SK-N-SH (cell line): ENCODE data around the gene PRKN. TPM values are rescaled to one million over a fixed set of nuclear protein-coding genes. Genes with fewer than 3 reads are reported as not detected.

Source experiments
- CTCF ChIA-PET: fragments of 300-600, 350-600 bp; formaldehyde crosslinking; extraction: SDS; loops from one replicate; lab custom pipeline; 2021; lab: Yijun Ruan, JAX
- POLR2A ChIA-PET: fragments of 350-600 bp; sonication (Branson Sonifier 250); formaldehyde crosslinking; extraction: SDS; loops from one replicate; lab custom pipeline; 2020; ENCODE audit warnings: antibody characterized with exemption, inconsistent platforms; lab: Yijun Ruan, JAX
- DNase-seq: peaks from one replicate; pipeline ENCODE4 v3.0.0; 2012
- H2AFZ ChIP-seq: fragments of 200-600 bp; sonication (generic); 2 replicates; pipeline ENCODE4 v1.8.1; 2016; ENCODE audit warnings: antibody characterized with exemption, mild to moderate bottlenecking, low read depth
- H3F3A ChIP-seq: fragments of 200-600 bp; sonication (generic); replicated peaks from 2 replicates; pipeline ENCODE3; 2016; ENCODE audit warnings: antibody characterized with exemption, mild to moderate bottlenecking; ENCODE audit not compliant: insufficient read depth
- H3K27ac ChIP-seq, 2 experiments: fragments of 200-500 bp in 1 of 2; fragments of 200-600 bp in 1 of 2; sonication (Bioruptor generic) in 1 of 2; sonication (generic), shearing (Covaris generic) in 1 of 2; 2 replicates each; pipeline versions ENCODE4 v1.5.1 to v1.6.1; 2014 to 2016; ENCODE audit warnings: low read depth in 2 of 2, inconsistent platforms in 1 of 2, low read length in 1 of 2, mild to moderate bottlenecking in 1 of 2, mixed read lengths in 1 of 2
- H3K27me3 ChIP-seq: fragments of 200-600 bp; sonication (generic), shearing (Covaris generic); 2 replicates; pipeline ENCODE4 v1.6.1; 2016; ENCODE audit warnings: mixed run types; ENCODE audit not compliant: insufficient read depth
- H3K36me3 ChIP-seq, 2 experiments: fragments of 200-500 bp in 1 of 2; fragments of 200-600 bp in 1 of 2; sonication (Bioruptor generic) in 1 of 2; sonication (generic) in 1 of 2; replicated peaks in 1 of 2; 2 replicates each; pipeline versions ENCODE3 to v1.5.1; 2014 to 2016; ENCODE audit warnings: low read length in 1 of 2, mild to moderate bottlenecking in 1 of 2; ENCODE audit not compliant: insufficient read depth in 2 of 2, control insufficient read depth in 1 of 2
- H3K4me1 ChIP-seq, 2 experiments: fragments of 200-500 bp in 1 of 2; fragments of 200-600 bp in 1 of 2; sonication (Bioruptor generic) in 1 of 2; sonication (generic), shearing (Covaris generic) in 1 of 2; 2 replicates each; pipeline versions ENCODE4 v1.5.1 to v1.6.1; 2014 to 2016; ENCODE audit warnings: low read depth in 1 of 2, low read length in 1 of 2, mixed run types in 1 of 2; ENCODE audit not compliant: insufficient read depth in 2 of 2, control insufficient read depth in 1 of 2
- H3K4me2 ChIP-seq: fragments of 200-600 bp; sonication (generic), shearing (Covaris generic); 2 replicates; pipeline ENCODE4 v1.6.1; 2017; ENCODE audit warnings: mixed run types
- H3K4me3 ChIP-seq, 2 experiments: fragments of 200-500 bp in 1 of 2; fragments of 200-600 bp in 1 of 2; sonication (Bioruptor generic) in 1 of 2; sonication (generic), shearing (Covaris generic) in 1 of 2; 2 replicates each; pipeline versions ENCODE4 v1.5.1 to v1.8.1; 2014 to 2016; ENCODE audit warnings: low read depth in 2 of 2, inconsistent platforms in 1 of 2, low read length in 1 of 2, mild to moderate bottlenecking in 1 of 2, mixed read lengths in 1 of 2, moderate library complexity in 1 of 2
- H3K79me2 ChIP-seq: fragments of 200-600 bp; sonication (generic); 2 replicates; pipeline ENCODE4 v1.8.1; 2017; ENCODE audit warnings: mild to moderate bottlenecking; ENCODE audit not compliant: insufficient read depth
- H3K9ac ChIP-seq: fragments of 200-600 bp; sonication (generic); 2 replicates; pipeline ENCODE4 v1.6.1; 2017; ENCODE audit warnings: mixed run types
- H3K9me2 ChIP-seq: fragments of 200-600 bp; sonication (generic); 2 replicates; pipeline ENCODE4 v1.6.1; 2017; ENCODE audit warnings: mixed run types
- H3K9me3 ChIP-seq: fragments of 200-600 bp; sonication (generic); 2 replicates; pipeline ENCODE4 v1.6.1; 2017; ENCODE audit warnings: mixed run types, mild to moderate bottlenecking, moderate library complexity
- H4K20me1 ChIP-seq: fragments of 200-600 bp; sonication (generic); 2 replicates; pipeline ENCODE4 v1.6.1; 2017; ENCODE audit warnings: mild to moderate bottlenecking, mixed run types; ENCODE audit not compliant: insufficient read depth
- CHD2 ChIP-seq: fragments of 150-350 bp; IDR thresholded peaks from 2 replicates; pipeline ENCODE4 v1.6.1; 2018; ENCODE audit warnings: low read length; ENCODE audit not compliant: partially characterized antibody
- ELF1 ChIP-seq: IDR thresholded peaks from 2 replicates; pipeline ENCODE4 v1.4.0; 2012
- EZH2phosphoT487 ChIP-seq: fragments of 200-600 bp; sonication (generic); IDR thresholded peaks from 2 replicates; pipeline ENCODE4 v1.6.1; 2017; ENCODE audit warnings: low read depth, mixed run types, mild to moderate bottlenecking, antibody characterized with exemption, moderate library complexity, borderline replicate concordance
- FOXM1 ChIP-seq: IDR thresholded peaks from 2 replicates; pipeline ENCODE4 v1.4.0; 2012; ENCODE audit warnings: low read depth, mild to moderate bottlenecking
- GABPA ChIP-seq: IDR thresholded peaks from 2 replicates; pipeline ENCODE4 v1.4.0; 2012; ENCODE audit warnings: low read depth, mild to moderate bottlenecking
- GATA2 ChIP-seq: sonication (generic); formaldehyde crosslinking; IDR thresholded peaks from 2 replicates; pipeline ENCODE4 v1.5.0; 2020; ENCODE audit warnings: mild to moderate bottlenecking, missing genetic modification reagents
- JUND ChIP-seq: IDR thresholded peaks from 2 replicates; pipeline ENCODE4 v1.4.0; 2012
- MXI1 ChIP-seq: IDR thresholded peaks from 2 replicates; pipeline ENCODE4 v1.6.1; 2012; ENCODE audit warnings: mild to moderate bottlenecking, low read depth, low read length, improper control_type of control experiment
- NFIC ChIP-seq: IDR thresholded peaks from 2 replicates; pipeline ENCODE4 v1.4.0; 2012; ENCODE audit warnings: borderline replicate concordance
- NRF1 ChIP-seq: IDR thresholded peaks from 2 replicates; pipeline ENCODE4 v1.6.1; 2012; ENCODE audit warnings: low read depth, mild to moderate bottlenecking, low read length
- POLR2AphosphoS5 ChIP-seq: IDR thresholded peaks from 2 replicates; pipeline ENCODE4 v1.6.1; 2012; ENCODE audit warnings: low read depth, low read length
- RCOR1 ChIP-seq: fragments of 150-350 bp; IDR thresholded peaks from 2 replicates; pipeline ENCODE4 v1.6.1; 2017; ENCODE audit warnings: antibody characterized with exemption, low read length
- RFX5 ChIP-seq: IDR thresholded peaks from 2 replicates; pipeline ENCODE4 v1.6.1; 2012; ENCODE audit warnings: mild to moderate bottlenecking, improper control_type of control experiment, low read length
- SIN3A ChIP-seq: IDR thresholded peaks from 2 replicates; pipeline ENCODE4 v1.6.1; 2012; ENCODE audit warnings: low read depth, mild to moderate bottlenecking, low read length, moderate library complexity, borderline replicate concordance
- TAF1 ChIP-seq: IDR thresholded peaks from 2 replicates; pipeline ENCODE4 v1.6.1; 2012; ENCODE audit warnings: low read depth, mild to moderate bottlenecking, low read length, moderate library complexity, borderline replicate concordance
- TCF12 ChIP-seq: IDR thresholded peaks from 2 replicates; pipeline ENCODE4 v1.4.0; 2012
- ZBTB33 ChIP-seq: IDR thresholded peaks from 2 replicates; pipeline ENCODE4 v1.4.0; 2012; ENCODE audit warnings: low read depth, borderline replicate concordance
- WGBS: methylation state at CpG from one replicate; pipeline ENCODE4 v1.1.6; 2017; ENCODE audit warnings: low lambda C conversion rate; 5-methylcytosine and 5-hydroxymethylcytosine counted together
- polyA plus RNA-seq, 3 experiments: library from polyadenylated mRNA; depleted of rRNA; stranded (reverse); fragments of >200 nt; gene quantifications; 2 replicates each; pipeline ENCODE4 v1.2.3, GENCODE V29; 2012
- TF ChIP-seq, protein P1 (sequence below): fragments of 200-600 bp; sonication (generic); IDR thresholded peaks from 2 replicates; pipeline ENCODE4 v1.6.1; 2017; ENCODE audit warnings: antibody characterized with exemption, mild to moderate bottlenecking, moderate library complexity
- TF ChIP-seq, protein P2 (sequence below): IDR thresholded peaks from 2 replicates; pipeline ENCODE4 v1.6.1; 2012; ENCODE audit warnings: mild to moderate bottlenecking, low read depth, low read length, moderate library complexity

Gene PRKN
- polyA plus RNA-seq, 1 of the 3 experiments (the other 2 are of a cell fraction) = 0.76 TPM

DNA sequence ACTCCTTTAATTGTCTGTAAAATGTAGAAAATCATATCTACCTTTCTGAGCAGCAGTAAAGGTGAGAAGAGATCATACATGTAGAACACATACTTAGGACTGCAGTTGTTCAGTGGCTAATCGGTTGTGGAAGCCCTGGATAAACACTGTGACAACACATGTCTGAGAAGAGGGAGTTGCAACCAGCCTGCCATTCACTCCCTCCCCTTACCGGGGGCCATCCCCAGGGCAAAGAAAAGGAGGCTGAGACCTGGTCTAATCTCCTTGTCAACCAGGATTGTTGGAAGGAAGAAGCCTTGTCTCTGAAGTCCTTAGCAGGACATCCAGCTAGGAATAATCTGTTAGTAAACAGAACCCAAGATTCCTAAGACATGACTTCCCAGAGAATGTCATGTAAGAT lies 991.2 kb downstream of the PRKN start:
- Histone ChIP-seq H3K27me3 (no peaks in the 10 kb centered on the region), H2AFZ (no peak overlapping the region), H3K4me2 (no peak overlapping the region), H3K27ac (no peak overlapping the region), H3K9me2 (no peaks in the 10 kb centered on the region), H3F3A (no peaks in the 10 kb centered on the region), H3K79me2 (no peaks in the 10 kb centered on the region), H3K9me3 (no peaks in the 10 kb centered on the region), H3K4me1 (no peaks in the 10 kb centered on the region), H4K20me1 (no peaks in the 10 kb centered on the region), H3K36me3 (no peaks in the 10 kb centered on the region), H3K4me3 (no peak overlapping the region), H3K9ac (no peak overlapping the region)
- DNase-seq = no peak
- 23% methylated on average over 2 of the region's 2 CpGs for WGBS
- TF ChIP-seq MXI1 (no peak), NRF1 (no peak), JUND (no peak), NFIC (no peak), ZBTB33 (no peak), FOXM1 (no peak), TAF1 (no peak), TCF12 (no peak), RCOR1 (no peak), GATA2 (no peak)
- ChIA-PET POLR2A (no interaction called here), CTCF (no interaction called here)

DNA sequence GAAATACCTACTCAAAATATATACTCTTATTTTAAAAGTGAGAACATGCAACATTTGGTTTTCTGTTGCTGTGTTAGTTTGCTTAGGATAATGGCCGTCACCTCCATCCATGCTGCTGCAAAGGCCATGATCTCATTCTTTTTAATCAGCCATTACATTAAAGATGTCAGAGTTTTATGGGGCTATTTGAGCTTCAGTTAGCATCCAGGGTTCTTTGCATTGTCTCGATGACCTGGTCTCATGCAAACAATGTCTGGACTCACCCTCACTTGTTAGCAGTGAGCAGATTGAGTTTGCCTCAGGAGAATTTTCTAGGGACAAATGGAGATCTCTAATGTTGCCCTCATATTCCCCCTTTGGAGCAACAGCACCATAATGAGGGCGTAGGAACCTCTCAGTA lies 995.0 kb downstream of the PRKN start:
- H3K79me2 ChIP-seq = no peaks in the 10 kb centered on the region
- POLR2A ChIA-PET = no interaction called here
- WGBS = 37% methylated on average over 3 of the region's 3 CpGs
- no peak overlapping the region for H3K27ac ChIP-seq
- H4K20me1 ChIP-seq = no peaks in the 10 kb centered on the region
- H3F3A ChIP-seq = no peaks in the 10 kb centered on the region
- no peaks in the 10 kb centered on the region for H3K9me3 ChIP-seq
- H3K9ac ChIP-seq = no peak overlapping the region
- H3K4me3 ChIP-seq = no peak overlapping the region
- H3K4me1 ChIP-seq = no peaks in the 10 kb centered on the region
- no peak overlapping the region for H3K4me2 ChIP-seq
- no peak for DNase-seq
- no peaks in the 10 kb centered on the region for H3K9me2 ChIP-seq
- no peak overlapping the region for H2AFZ ChIP-seq
- CTCF ChIA-PET = no interaction called here
- H3K27me3 ChIP-seq = no peaks in the 10 kb centered on the region
- no peaks in the 10 kb centered on the region for H3K36me3 ChIP-seq
- TF ChIP-seq NFIC (no peak), GABPA (no peak), RFX5 (no peak), POLR2AphosphoS5 (no peak), EZH2phosphoT487 (no peak), CHD2 (no peak), SIN3A (no peak), ZBTB33 (no peak), RCOR1 (no peak), ELF1 (no peak)
- TF ChIP-seq, protein P1, sequence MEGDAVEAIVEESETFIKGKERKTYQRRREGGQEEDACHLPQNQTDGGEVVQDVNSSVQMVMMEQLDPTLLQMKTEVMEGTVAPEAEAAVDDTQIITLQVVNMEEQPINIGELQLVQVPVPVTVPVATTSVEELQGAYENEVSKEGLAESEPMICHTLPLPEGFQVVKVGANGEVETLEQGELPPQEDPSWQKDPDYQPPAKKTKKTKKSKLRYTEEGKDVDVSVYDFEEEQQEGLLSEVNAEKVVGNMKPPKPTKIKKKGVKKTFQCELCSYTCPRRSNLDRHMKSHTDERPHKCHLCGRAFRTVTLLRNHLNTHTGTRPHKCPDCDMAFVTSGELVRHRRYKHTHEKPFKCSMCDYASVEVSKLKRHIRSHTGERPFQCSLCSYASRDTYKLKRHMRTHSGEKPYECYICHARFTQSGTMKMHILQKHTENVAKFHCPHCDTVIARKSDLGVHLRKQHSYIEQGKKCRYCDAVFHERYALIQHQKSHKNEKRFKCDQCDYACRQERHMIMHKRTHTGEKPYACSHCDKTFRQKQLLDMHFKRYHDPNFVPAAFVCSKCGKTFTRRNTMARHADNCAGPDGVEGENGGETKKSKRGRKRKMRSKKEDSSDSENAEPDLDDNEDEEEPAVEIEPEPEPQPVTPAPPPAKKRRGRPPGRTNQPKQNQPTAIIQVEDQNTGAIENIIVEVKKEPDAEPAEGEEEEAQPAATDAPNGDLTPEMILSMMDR = no peak
- TF ChIP-seq, protein P2, sequence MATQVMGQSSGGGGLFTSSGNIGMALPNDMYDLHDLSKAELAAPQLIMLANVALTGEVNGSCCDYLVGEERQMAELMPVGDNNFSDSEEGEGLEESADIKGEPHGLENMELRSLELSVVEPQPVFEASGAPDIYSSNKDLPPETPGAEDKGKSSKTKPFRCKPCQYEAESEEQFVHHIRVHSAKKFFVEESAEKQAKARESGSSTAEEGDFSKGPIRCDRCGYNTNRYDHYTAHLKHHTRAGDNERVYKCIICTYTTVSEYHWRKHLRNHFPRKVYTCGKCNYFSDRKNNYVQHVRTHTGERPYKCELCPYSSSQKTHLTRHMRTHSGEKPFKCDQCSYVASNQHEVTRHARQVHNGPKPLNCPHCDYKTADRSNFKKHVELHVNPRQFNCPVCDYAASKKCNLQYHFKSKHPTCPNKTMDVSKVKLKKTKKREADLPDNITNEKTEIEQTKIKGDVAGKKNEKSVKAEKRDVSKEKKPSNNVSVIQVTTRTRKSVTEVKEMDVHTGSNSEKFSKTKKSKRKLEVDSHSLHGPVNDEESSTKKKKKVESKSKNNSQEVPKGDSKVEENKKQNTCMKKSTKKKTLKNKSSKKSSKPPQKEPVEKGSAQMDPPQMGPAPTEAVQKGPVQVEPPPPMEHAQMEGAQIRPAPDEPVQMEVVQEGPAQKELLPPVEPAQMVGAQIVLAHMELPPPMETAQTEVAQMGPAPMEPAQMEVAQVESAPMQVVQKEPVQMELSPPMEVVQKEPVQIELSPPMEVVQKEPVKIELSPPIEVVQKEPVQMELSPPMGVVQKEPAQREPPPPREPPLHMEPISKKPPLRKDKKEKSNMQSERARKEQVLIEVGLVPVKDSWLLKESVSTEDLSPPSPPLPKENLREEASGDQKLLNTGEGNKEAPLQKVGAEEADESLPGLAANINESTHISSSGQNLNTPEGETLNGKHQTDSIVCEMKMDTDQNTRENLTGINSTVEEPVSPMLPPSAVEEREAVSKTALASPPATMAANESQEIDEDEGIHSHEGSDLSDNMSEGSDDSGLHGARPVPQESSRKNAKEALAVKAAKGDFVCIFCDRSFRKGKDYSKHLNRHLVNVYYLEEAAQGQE = no peak
